ENCODE data around the gene JAZF1. TPM values are rescaled to one million over a fixed set of nuclear protein-coding genes. Genes with fewer than 3 reads are reported as not detected.

Gene JAZF1
- total RNA-seq, 2 donors from 2014 or later, result 9.3 to 37.4 TPM

- Histone ChIP-seq H3K4me1 (replicated peaks) (no peaks in the 10 kb centered on the region), H3K4me3 (no peak overlapping the region), H3K27me3 (replicated peaks; ENCODE audit: insufficient read depth) (no peaks in the 10 kb centered on the region), H3K36me3 (no peaks in the 10 kb centered on the region), H3K27ac (no peak overlapping the region), H3K9me3 (no peaks in the 10 kb centered on the region)
- no peak for DNase-seq (ENCODE audit: low spot score)
- WGBS, result 100% methylated on average over 1 of the region's 1 CpG
- intact Hi-C loops (cut with DNase I), result no loop called here
- TF ChIP-seq POLR2AphosphoS5 (IDR thresholded peaks at IDR 0.05) (no peak), CTCF (IDR thresholded peaks at IDR 0.05) (no peak), POLR2A (IDR thresholded peaks at IDR 0.05) (no peak)
These were observed 44.1 kb upstream of the JAZF1 start for GRCh38 chr7:28224675-28225074.

GRCh38 chr7:28224172-28224571, 43.6 kb upstream of the JAZF1 start:
- no peak overlapping the region for H3K27ac ChIP-seq
- WGBS, result 82% methylated on average over 1 of the region's 1 CpG
- H3K9me3 ChIP-seq, result no peaks in the 10 kb centered on the region
- H3K27me3 ChIP-seq (replicated peaks; ENCODE audit: insufficient read depth), result no peaks in the 10 kb centered on the region
- no peaks in the 10 kb centered on the region for H3K36me3 ChIP-seq
- H3K4me1 ChIP-seq (replicated peaks), result no peaks in the 10 kb centered on the region
- TF ChIP-seq POLR2A (IDR thresholded peaks at IDR 0.05) (no peak), POLR2AphosphoS5 (IDR thresholded peaks at IDR 0.05) (no peak), CTCF (IDR thresholded peaks at IDR 0.05) (no peak)
- no peak for DNase-seq (ENCODE audit: low spot score)
- H3K4me3 ChIP-seq, result no peak overlapping the region
- intact Hi-C loops (cut with DNase I), result no loop called here

GRCh38 chr7:28222636-28223035, 42.0 kb upstream of the JAZF1 start:
- Histone ChIP-seq H3K27ac (no peak overlapping the region), H3K27me3 (replicated peaks; ENCODE audit: insufficient read depth) (no peaks in the 10 kb centered on the region), H3K36me3 (no peaks in the 10 kb centered on the region), H3K4me3 (no peak overlapping the region), H3K4me1 (replicated peaks) (no peaks in the 10 kb centered on the region), H3K9me3 (no peaks in the 10 kb centered on the region)
- WGBS, result 64% methylated on average over 3 of the region's 3 CpGs
- TF ChIP-seq POLR2A (IDR thresholded peaks at IDR 0.05) (no peak), CTCF (IDR thresholded peaks at IDR 0.05) (no peak), POLR2AphosphoS5 (IDR thresholded peaks at IDR 0.05) (no peak)
- intact Hi-C loops (cut with DNase I), result no loop called here
- DNase-seq (ENCODE audit: low spot score), result no peak

DNA sequence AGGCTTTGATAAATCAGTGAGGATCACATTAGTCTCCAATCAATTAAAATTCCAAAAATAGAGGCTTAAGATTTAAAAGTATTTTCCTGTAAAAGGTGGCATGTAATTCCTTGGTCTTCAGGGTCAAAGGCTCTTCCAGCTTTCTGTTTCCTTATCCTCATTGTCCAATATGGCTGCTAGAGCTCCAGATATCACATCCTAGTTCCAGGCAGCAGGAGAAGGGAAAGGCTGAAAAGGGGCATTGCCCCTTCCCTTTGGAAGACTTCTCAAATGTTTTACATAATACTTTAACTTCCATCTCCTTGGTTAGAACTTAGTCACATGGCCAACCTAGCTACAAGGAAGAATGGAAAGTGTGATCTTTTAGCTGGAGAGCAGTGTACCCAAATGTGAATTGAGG, 39.2 kb upstream of the JAZF1 start:
- no peak for TF ChIP-seq POLR2A (IDR thresholded peaks at IDR 0.05)
- no peak for TF ChIP-seq POLR2AphosphoS5 (IDR thresholded peaks at IDR 0.05)
- TF ChIP-seq CTCF (IDR thresholded peaks at IDR 0.05), result no peak
- H3K4me1 ChIP-seq (replicated peaks), result no peaks in the 10 kb centered on the region
- intact Hi-C loops (cut with DNase I), result no loop called here

DNA sequence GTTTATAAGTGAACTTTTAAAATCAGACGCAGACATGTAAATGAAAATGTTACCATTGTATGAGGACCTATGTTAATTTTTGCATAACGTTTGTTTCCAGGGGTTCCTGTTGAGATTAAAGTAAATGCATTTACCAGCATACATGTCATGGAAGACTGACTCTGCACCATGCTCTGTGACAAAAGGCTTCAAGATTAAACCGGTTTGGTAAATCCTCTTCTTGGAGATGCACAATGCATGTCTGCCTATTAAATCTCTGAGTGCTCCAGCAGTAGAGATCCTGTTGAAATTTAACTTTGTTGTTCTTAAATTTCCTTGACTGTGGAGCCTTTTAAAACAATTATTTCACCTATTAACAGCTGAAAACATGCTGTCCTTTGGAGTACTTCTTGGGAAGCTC, 36.5 kb upstream of the JAZF1 start:
- no peaks in the 10 kb centered on the region for H3K4me1 ChIP-seq (replicated peaks)
- H3K9me3 ChIP-seq, result no peaks in the 10 kb centered on the region
- no peak overlapping the region for H3K27ac ChIP-seq
- no peaks in the 10 kb centered on the region for H3K36me3 ChIP-seq
- H3K4me3 ChIP-seq, result no peak overlapping the region
- intact Hi-C loops (cut with DNase I), result no loop called here
- H3K27me3 ChIP-seq (replicated peaks; ENCODE audit: insufficient read depth), result no peaks in the 10 kb centered on the region
- TF ChIP-seq POLR2A (IDR thresholded peaks at IDR 0.05) (no peak), CTCF (IDR thresholded peaks at IDR 0.05) (no peak), POLR2AphosphoS5 (IDR thresholded peaks at IDR 0.05) (no peak)
- no peak for DNase-seq (ENCODE audit: low spot score)
- WGBS, result 33% methylated on average over 3 of the region's 3 CpGs

More for the DNA sequence above, 39.2 kb upstream of the JAZF1 start:
- H3K9me3 ChIP-seq, result no peaks in the 10 kb centered on the region
- no peak overlapping the region for H3K27ac ChIP-seq
- no peak for DNase-seq (ENCODE audit: low spot score)
- H3K36me3 ChIP-seq, result no peaks in the 10 kb centered on the region
- no peaks in the 10 kb centered on the region for H3K27me3 ChIP-seq (replicated peaks; ENCODE audit: insufficient read depth)
- no peak overlapping the region for H3K4me3 ChIP-seq

Data from prostate gland (tissue), 2 donors.